Measurements from ENCODE around the gene LILRB4. TPM values are rescaled to one million over a fixed set of nuclear protein-coding genes. Genes with fewer than 3 reads are reported as not detected.
"Not testable (repeated sequence)": the region's sequence is repeated elsewhere in the genome, so short reads cannot be mapped to it uniquely, and the experiment has no call there.

LILRB4 gene
- total RNA-seq, 1 experiment from 2014 or later, result not detected

GRCh38 chr19:54709956-54710355 lies 47.2 kb downstream of the LILRB4 start:
- H3K4me3 ChIP-seq, H3K9me3 ChIP-seq, H3K27me3 ChIP-seq, DNase-seq, H3K36me3 ChIP-seq: not testable (repeated sequence)

Other genes with a start within 250 kb of the LILRB4 start
- gene TTYH1, start 247.5 kb upstream of the LILRB4 start, total RNA-seq (2014; rRNA removed; shearing (Covaris generic); ENCODE audit: low replicate concordance), result not detected in 2 replicates
- gene LENG8, start 213.8 kb upstream of the LILRB4 start, total RNA-seq (2014; rRNA removed; shearing (Covaris generic); ENCODE audit: low replicate concordance), result 5.2 and 6.6 TPM in 2 replicates
- gene LENG9, start 199.2 kb upstream of the LILRB4 start, total RNA-seq (2014; rRNA removed; shearing (Covaris generic); ENCODE audit: low replicate concordance), result 8.6 and 12.4 TPM in 2 replicates
- gene CDC42EP5, start 189.7 kb upstream of the LILRB4 start, total RNA-seq (2014; rRNA removed; shearing (Covaris generic); ENCODE audit: low replicate concordance), result 4.1 and 10.1 TPM in 2 replicates
- not detected in 2 replicates for gene LAIR2, start 160.2 kb upstream of the LILRB4 start, total RNA-seq (2014; rRNA removed; shearing (Covaris generic); ENCODE audit: low replicate concordance)
- not detected in 2 replicates for gene LILRA2, start 89.2 kb upstream of the LILRB4 start, total RNA-seq (2014; rRNA removed; shearing (Covaris generic); ENCODE audit: low replicate concordance)
- not detected in 2 replicates for gene LILRA1, start 69.4 kb upstream of the LILRB4 start, total RNA-seq (2014; rRNA removed; shearing (Covaris generic); ENCODE audit: low replicate concordance)
- gene LILRB1, start 32.5 kb upstream of the LILRB4 start, total RNA-seq (2014; rRNA removed; shearing (Covaris generic); ENCODE audit: low replicate concordance), result not detected in 2 replicates
- not detected in 2 replicates for gene KIR3DL3, start 61.5 kb downstream of the LILRB4 start, total RNA-seq (2014; rRNA removed; shearing (Covaris generic); ENCODE audit: low replicate concordance)
- not detected in 2 replicates for gene KIR2DL3, start 75.5 kb downstream of the LILRB4 start, total RNA-seq (2014; rRNA removed; shearing (Covaris generic); ENCODE audit: low replicate concordance)
- not detected in 2 replicates for gene KIR2DL1, start 106.8 kb downstream of the LILRB4 start, total RNA-seq (2014; rRNA removed; shearing (Covaris generic); ENCODE audit: low replicate concordance)
- not detected in 2 replicates for gene KIR2DL4, start 140.6 kb downstream of the LILRB4 start, total RNA-seq (2014; rRNA removed; shearing (Covaris generic); ENCODE audit: low replicate concordance)
- not detected in 2 replicates for gene KIR3DL1, start 153.5 kb downstream of the LILRB4 start, total RNA-seq (2014; rRNA removed; shearing (Covaris generic); ENCODE audit: low replicate concordance)
- gene KIR2DS4, start 169.7 kb downstream of the LILRB4 start, total RNA-seq (2014; rRNA removed; shearing (Covaris generic); ENCODE audit: low replicate concordance), result not detected in 2 replicates
- not detected in 2 replicates for gene KIR3DL2, start 187.5 kb downstream of the LILRB4 start, total RNA-seq (2014; rRNA removed; shearing (Covaris generic); ENCODE audit: low replicate concordance)
- gene FCAR, start 211.2 kb downstream of the LILRB4 start, total RNA-seq (2014; rRNA removed; shearing (Covaris generic); ENCODE audit: low replicate concordance), result 0.95 TPM in 1 of 2 replicates, not detected in the other
- gene NCR1, start 243.2 kb downstream of the LILRB4 start, total RNA-seq (2014; rRNA removed; shearing (Covaris generic); ENCODE audit: low replicate concordance), result not detected in 2 replicates

All from MG63 (cell line).